ENCODE measurements around the gene CEMP1. TPM values are rescaled to one million over a fixed set of nuclear protein-coding genes. Genes with fewer than 3 reads are reported as not detected.

The CEMP1 gene
- total and polyA plus RNA-seq, 10 of the 15 experiments (the other 5 are each of a cell fraction or from before 2014, with no cell fraction given), result 0.05 to 8.2 (median 1.5) TPM; not detected in 5

GRCh38 chr16:2498531-2499253, 32.5 kb downstream of the CEMP1 start:
- TF ChIP-seq EP300 (IDR thresholded peaks at IDR 0.05; ENCODE audit: borderline replicate concordance in 1 of 2, control insufficient read depth in 1 of 2, low read depth in 2 of 2, low read length in 2 of 2) (no peak), FOXK2 (IDR thresholded peaks at IDR 0.05) (no peak), TCF12 (IDR thresholded peaks at IDR 0.05; ENCODE audit: low read depth, low read length) (no peak), ZBED1 (IDR thresholded peaks at IDR 0.05; ENCODE audit: borderline replicate concordance) (no peak), LARP7 (IDR thresholded peaks at IDR 0.05) (no peak), PAX8 (IDR thresholded peaks at IDR 0.05) (no peak), ATF3 (IDR thresholded peaks at IDR 0.05; ENCODE audit: borderline replicate concordance, extremely low read depth, low read depth, low read length) (no peak), STAT1 (conservative IDR thresholded peaks at IDR 0.05) (no peak), MYB (IDR thresholded peaks at IDR 0.05; ENCODE audit: borderline replicate concordance, low read depth, low read length) (no peak), CBX3 (IDR thresholded peaks at IDR 0.05; ENCODE audit: borderline replicate concordance, low read depth) (no peak), MTA2 (IDR thresholded peaks at IDR 0.05; ENCODE audit: low read depth) (no peak), BMI1 (IDR thresholded peaks at IDR 0.05; ENCODE audit: borderline replicate concordance) (no peak), NR2C2 (IDR thresholded peaks at IDR 0.05; ENCODE audit: borderline replicate concordance, control insufficient read depth, insufficient read length, low read depth) (no peak), PML (IDR thresholded peaks at IDR 0.05; ENCODE audit: low read length) (no peak), YY1 (IDR thresholded peaks at IDR 0.05; ENCODE audit: low read depth, low read length) (no peak), NR2F1 (conservative IDR thresholded peaks at IDR 0.05) (no peak)
- FAIRE-seq (no peak), ATAC-seq (no peak), DNase-seq (ENCODE audit: low read depth, low spot score) (no peak)
- Histone ChIP-seq H3K4me3 (no peak overlapping the region), H3K36me3 (ENCODE audit: control insufficient read depth in 2 of 2, insufficient read depth in 2 of 2, low read length in 1 of 2) (peaks cover 0 to 11% of the 10 kb centered on the region in 2 experiments; a peak in 2 of 4 replicates), H3K4me2 (ENCODE audit: control insufficient read depth, insufficient read depth) (no peak overlapping the region), H3K9me3 (replicated peaks; ENCODE audit: control insufficient read depth, insufficient read depth, low read length) (no peaks in the 10 kb centered on the region), H3K9ac (ENCODE audit: control insufficient read depth, insufficient read depth, low read length) (no peak overlapping the region), H3K27ac (ENCODE audit: control insufficient read depth, insufficient read depth) (no peak overlapping the region), H3K4me1 (ENCODE audit: control insufficient read depth, insufficient read depth, low read length) (no peaks in the 10 kb centered on the region), H3K79me2 (ENCODE audit: control insufficient read depth, insufficient read depth, low read length) (no peaks in the 10 kb centered on the region), H3K27me3 (replicated peaks in 1 of 2; ENCODE audit: control insufficient read depth in 2 of 2, insufficient read depth in 2 of 2, low read length in 1 of 2) (no peaks in the 10 kb centered on the region), H4K20me1 (ENCODE audit: control insufficient read depth, insufficient read depth) (no peaks in the 10 kb centered on the region), H2AFZ (ENCODE audit: control insufficient read depth, low read depth, low read length) (no peak overlapping the region)
- intact Hi-C loops (cut with micrococcal nuclease; ENCODE audit: unreplicated experiment), result no loop called here
- BruUV-seq (replicated peaks), result no TSS peak
- in situ Hi-C loops (cut with MboI), result loop anchor here (5.0 to 10.0 kb wide), 2 partner anchors 161 to 484 kb away; partner anchors contain the start of gene NPW
- ChIA-PET CTCF (interaction anchor here (0.6 to 1.0 kb wide), 2 partner anchors 30 to 176 kb away, joined by 3 read pairs; no protein-coding TSS in a partner anchor), POLR2A (no interaction called here), SMC1A (ENCODE audit: uncharacterized antibody, unreplicated experiment) (no interaction called here), RAD21 (ENCODE audit: unreplicated experiment) (no interaction called here)
- 82% methylated on average over 15 of the region's 15 CpGs for WGBS (ENCODE audit: insufficient coverage, insufficient replicate concordance, low lambda C conversion rate, missing lambda C conversion rate)
